H9 (cell line): ENCODE results near the gene UBAC2. TPM values are rescaled to one million over a fixed set of nuclear protein-coding genes. Genes with fewer than 3 reads are reported as not detected.

Experiments
- DNase-seq: peaks from one replicate; pipeline ENCODE4 v3.0.0-alpha.2; 2017
- H2AFZ ChIP-seq: one replicate; pipeline ENCODE4 v1.6.1; 2013; ENCODE audit warnings: mild to moderate bottlenecking, low read length, control low read depth, moderate library complexity
- H2AK5ac ChIP-seq: 2 replicates; pipeline ENCODE4 v1.6.1; 2013; ENCODE audit warnings: low read length, control low read depth, mixed read lengths; ENCODE audit not compliant: insufficient read length
- H2BK120ac ChIP-seq: one replicate; pipeline ENCODE4 v1.6.1; 2013; ENCODE audit warnings: low read depth, mild to moderate bottlenecking, low read length, control low read depth, inconsistent platforms; ENCODE audit not compliant: poor library complexity, severe bottlenecking
- H2BK12ac ChIP-seq: 2 replicates; pipeline ENCODE4 v1.6.1; 2013; ENCODE audit warnings: low read length, control low read depth, mixed read lengths, low read depth; ENCODE audit not compliant: insufficient read length
- H2BK15ac ChIP-seq: 2 replicates; pipeline ENCODE4 v1.6.1; 2013; ENCODE audit warnings: low read depth, low read length, control low read depth
- H2BK20ac ChIP-seq: one replicate; pipeline ENCODE4 v1.6.1; 2013; ENCODE audit warnings: low read depth, mild to moderate bottlenecking, low read length, control low read depth, inconsistent platforms; ENCODE audit not compliant: poor library complexity, severe bottlenecking
- H2BK5ac ChIP-seq: 2 replicates; pipeline ENCODE4 v1.6.1; 2013; ENCODE audit warnings: low read length, control low read depth, mixed read lengths; ENCODE audit not compliant: insufficient read length
- H3K14ac ChIP-seq: 2 replicates; pipeline ENCODE4 v1.6.1; 2013; ENCODE audit warnings: low read length, control low read depth; ENCODE audit not compliant: insufficient read depth
- H3K18ac ChIP-seq: 2 replicates; pipeline ENCODE4 v1.6.1; 2013; ENCODE audit warnings: low read depth, mild to moderate bottlenecking, mixed read lengths, low read length, control low read depth; ENCODE audit not compliant: insufficient read length
- H3K23ac ChIP-seq: 2 replicates; pipeline ENCODE4 v1.6.1; 2013; ENCODE audit warnings: low read length, control low read depth, mixed read lengths, low read depth; ENCODE audit not compliant: insufficient read length
- H3K23me2 ChIP-seq: 2 replicates; pipeline ENCODE4 v1.6.1; 2013; ENCODE audit warnings: low read depth, mild to moderate bottlenecking, mixed read lengths, low read length, control low read depth; ENCODE audit not compliant: insufficient read length, poor library complexity, severe bottlenecking
- H3K27ac ChIP-seq: 2 replicates; pipeline ENCODE4 v1.5.1; 2013; ENCODE audit warnings: low read length, control low read depth, mixed read lengths, low read depth; ENCODE audit not compliant: insufficient read length
- H3K27me3 ChIP-seq: 2 replicates; pipeline ENCODE4 v1.6.1; 2013; ENCODE audit warnings: low read length, control low read depth, inconsistent platforms; ENCODE audit not compliant: insufficient read depth
- H3K4ac ChIP-seq: 2 replicates; pipeline ENCODE4 v1.6.1; 2013; ENCODE audit warnings: low read depth, mild to moderate bottlenecking, control low read depth, inconsistent platforms, low read length, moderate library complexity
- H3K4me1 ChIP-seq: 2 replicates; pipeline ENCODE4 v1.6.1; 2013; ENCODE audit warnings: low read length, control low read depth, inconsistent platforms; ENCODE audit not compliant: insufficient read depth
- H3K4me2 ChIP-seq: 2 replicates; pipeline ENCODE4 v1.6.1; 2013; ENCODE audit warnings: low read length, control low read depth, mixed read lengths; ENCODE audit not compliant: insufficient read length, insufficient read depth
- H3K56ac ChIP-seq: 2 replicates; pipeline ENCODE4 v1.6.1; 2013; ENCODE audit warnings: low read depth, mild to moderate bottlenecking, mixed read lengths, low read length, control low read depth; ENCODE audit not compliant: insufficient read length
- H3K79me1 ChIP-seq: 2 replicates; pipeline ENCODE4 v1.6.1; 2013; ENCODE audit warnings: low read depth, mild to moderate bottlenecking, moderate library complexity, low read length, control low read depth, inconsistent platforms; ENCODE audit not compliant: insufficient read depth, poor library complexity, severe bottlenecking
- H3K79me2 ChIP-seq: 2 replicates; pipeline ENCODE4 v1.6.1; 2013; ENCODE audit warnings: low read length, control low read depth, inconsistent platforms; ENCODE audit not compliant: insufficient read depth
- H3K9ac ChIP-seq: 2 replicates; pipeline ENCODE4 v1.6.1; 2013; ENCODE audit warnings: low read length, control low read depth, mixed read lengths; ENCODE audit not compliant: insufficient read length; ENCODE audit errors: extremely low read depth
- H3K9me3 ChIP-seq: one replicate; pipeline ENCODE4 v1.6.1; 2013; ENCODE audit warnings: low read depth, low read length, inconsistent platforms; ENCODE audit not compliant: control insufficient read depth
- H3T11ph ChIP-seq: one replicate; pipeline ENCODE4 v1.6.1; 2013; ENCODE audit warnings: mild to moderate bottlenecking, low read length, control low read depth, inconsistent platforms
- H4K20me1 ChIP-seq: one replicate; pipeline ENCODE4 v1.6.1; 2013; ENCODE audit not compliant: control insufficient read depth, insufficient read length, insufficient read depth
- H4K5ac ChIP-seq: 2 replicates; pipeline ENCODE4 v1.6.1; 2013; ENCODE audit warnings: low read depth, mild to moderate bottlenecking, mixed read lengths, low read length, control low read depth; ENCODE audit not compliant: insufficient read length
- H4K8ac ChIP-seq: replicated peaks from 2 replicates; pipeline ENCODE4 v1.6.1; 2013; ENCODE audit warnings: low read length, control low read depth, mixed read lengths, low read depth; ENCODE audit not compliant: insufficient read length
- H4K91ac ChIP-seq: 2 replicates; pipeline ENCODE4 v1.6.1; 2013; ENCODE audit warnings: low read depth, mild to moderate bottlenecking, moderate library complexity, mixed read lengths, low read length, control low read depth; ENCODE audit not compliant: insufficient read length
- H3K27ac Mint-ChIP-seq, 3 experiments: 2 replicates in 2 of 3; 3 replicates in 1 of 3; pipeline ENCODE4 v1.8.0; 2020 to 2021; ENCODE audit warnings: mixed read lengths in 3 of 3, mild to moderate bottlenecking in 1 of 3, moderate library complexity in 1 of 3
- H3K27me3 Mint-ChIP-seq: 2 replicates; pipeline ENCODE4 v1.8.0; 2021; ENCODE audit warnings: low read depth, mild to moderate bottlenecking, moderate library complexity, mixed read lengths
- H3K36me3 Mint-ChIP-seq, 3 experiments: 2 replicates in 2 of 3; 3 replicates in 1 of 3; pipeline ENCODE4 v1.8.0; 2020 to 2021; ENCODE audit warnings: low read depth in 3 of 3, mixed read lengths in 3 of 3; ENCODE audit not compliant: insufficient read depth in 1 of 3
- H3K4me1 Mint-ChIP-seq, 2 experiments: 2 replicates each; pipeline ENCODE4 v1.8.0; 2020; ENCODE audit warnings: mixed read lengths in 2 of 2
- H3K4me3 Mint-ChIP-seq, 2 experiments: 2 replicates in 1 of 2; 3 replicates in 1 of 2; pipeline ENCODE4 v1.8.0; 2020 to 2021; ENCODE audit warnings: mild to moderate bottlenecking in 2 of 2, mixed read lengths in 2 of 2, moderate library complexity in 1 of 2
- H3K9me3 Mint-ChIP-seq, 2 experiments: 2 replicates in 1 of 2; 3 replicates in 1 of 2; pipeline ENCODE4 v1.8.0; 2020; ENCODE audit warnings: mild to moderate bottlenecking in 2 of 2, mixed read lengths in 2 of 2, moderate library complexity in 1 of 2
- CTCF ChIP-seq: fragments of 200-600 bp; sonication (generic); conservative IDR thresholded peaks from 3 replicates; pipeline ENCODE4 v1.8.0; 2021; ENCODE audit warnings: antibody characterized with exemption, mild to moderate bottlenecking
- WGBS: extraction: QIAGEN DNeasy Blood & Tissue Kit; methylation state at CpG from one replicate; pipeline ENCODE4 v1.1.7; 2013; ENCODE audit warnings: missing lambda C conversion rate, low lambda C conversion rate, mixed read lengths; ENCODE audit not compliant: insufficient read length; ENCODE audit errors: extremely low coverage; 5-methylcytosine and 5-hydroxymethylcytosine counted together
- total RNA-seq: library from RNA; stranded (reverse); gene quantifications from 2 replicates; pipeline ENCODE4 v1.2.1, GENCODE V29; 2021

Gene UBAC2
- total RNA-seq, 1 experiment from 2014 or later = 52.3 TPM

GRCh38 chr13:99432609-99433542 is 232.2 kb downstream of the UBAC2 start:
- no peak overlapping the region for H2BK5ac ChIP-seq

More at GRCh38 chr13:99432609-99433542, 232.2 kb downstream of the UBAC2 start:
- Histone ChIP-seq H3K4ac (no peak overlapping the region), H3K18ac (no peak overlapping the region), H3K79me1 (no peaks in the 10 kb centered on the region), H3K4me1 (peaks cover 2% of the 10 kb centered on the region; the same call in 1 of the 2 replicates), H3K9ac (no peak overlapping the region), H3K56ac (no peak overlapping the region), H4K8ac (no peak overlapping the region), H2AFZ (no peak overlapping the region), H3K79me2 (no peaks in the 10 kb centered on the region), H4K91ac (no peak overlapping the region), H2AK5ac (no peak overlapping the region), H3K9me3 (no peaks in the 10 kb centered on the region), H3K23ac (no peak overlapping the region), H2BK12ac (no peak overlapping the region), H4K20me1 (no peaks in the 10 kb centered on the region), H4K5ac (no peak overlapping the region), H3K23me2 (no peaks in the 10 kb centered on the region), H2BK20ac (no peak overlapping the region), H3K4me2 (peak overlapping the region; percentile 1), H3T11ph (no peak overlapping the region), H3K27me3 (no peaks in the 10 kb centered on the region), H3K27ac (no peak overlapping the region), H2BK120ac (no peak overlapping the region), H2BK15ac (no peak overlapping the region), H3K14ac (no peak overlapping the region)
- no peak for TF ChIP-seq CTCF
- H3K27ac Mint-ChIP-seq = peak overlapping the region in 2 of 3 experiments; percentile 36 to 62; a peak in 2 of 7 replicates
- peaks cover 0 to 3% of the 10 kb centered on the region in 2 experiments; a peak in 1 of 5 replicates for H3K9me3 Mint-ChIP-seq
- DNase-seq = peak; percentile 81
- H3K27me3 Mint-ChIP-seq = peaks cover 15% of the 10 kb centered on the region
- peaks cover 24 to 25% of the 10 kb centered on the region in 2 experiments for H3K4me1 Mint-ChIP-seq
- peak overlapping the region in 1 of 2 experiments; percentile 53; a peak in 2 of 5 replicates for H3K4me3 Mint-ChIP-seq
- WGBS = no CpG with 5 or more reads among the region's 23 CpGs
- peaks cover 0 to 3% (median 0%) of the 10 kb centered on the region in 3 experiments; a peak in 1 of 7 replicates for H3K36me3 Mint-ChIP-seq
